GM18505 (cell line): Measurements from ENCODE around the gene TMEM132D.

Experiments
- ATAC-seq: cut with Tn5 transposase; IDR thresholded peaks from one replicate; pipeline ENCODE4 v1.9.1; 2021; ENCODE audit not compliant: unreplicated experiment
- POLR2A ChIP-seq: IDR thresholded peaks from 4 replicates; pipeline ENCODE4 v1.6.1; 2011; ENCODE audit warnings: borderline replicate concordance; ENCODE audit not compliant: insufficient read depth, insufficient read length; ENCODE audit errors: extremely low read depth

The TMEM132D gene

DNA sequence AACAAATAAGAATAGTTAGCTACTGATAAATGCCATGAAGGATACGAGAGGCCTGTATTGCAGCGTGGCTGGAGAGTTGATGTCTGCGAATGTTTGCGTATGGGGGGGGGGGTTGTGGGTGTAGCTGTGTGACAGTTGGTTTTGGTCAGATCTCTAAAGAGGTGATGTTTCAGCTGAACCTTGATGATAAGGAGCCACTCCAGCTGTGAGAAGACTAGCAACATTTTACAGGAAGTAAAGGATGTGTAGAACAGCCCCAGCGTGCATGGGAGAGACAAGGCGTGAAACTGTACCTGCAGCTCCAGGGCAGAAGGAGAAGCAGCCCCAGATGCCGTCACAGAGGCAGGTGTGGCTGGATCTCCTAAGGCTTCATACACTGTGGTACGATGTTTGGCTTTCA, 416.9 kb downstream of the TMEM132D start:
- no peak for ATAC-seq
- TF ChIP-seq POLR2A = no peak

DNA sequence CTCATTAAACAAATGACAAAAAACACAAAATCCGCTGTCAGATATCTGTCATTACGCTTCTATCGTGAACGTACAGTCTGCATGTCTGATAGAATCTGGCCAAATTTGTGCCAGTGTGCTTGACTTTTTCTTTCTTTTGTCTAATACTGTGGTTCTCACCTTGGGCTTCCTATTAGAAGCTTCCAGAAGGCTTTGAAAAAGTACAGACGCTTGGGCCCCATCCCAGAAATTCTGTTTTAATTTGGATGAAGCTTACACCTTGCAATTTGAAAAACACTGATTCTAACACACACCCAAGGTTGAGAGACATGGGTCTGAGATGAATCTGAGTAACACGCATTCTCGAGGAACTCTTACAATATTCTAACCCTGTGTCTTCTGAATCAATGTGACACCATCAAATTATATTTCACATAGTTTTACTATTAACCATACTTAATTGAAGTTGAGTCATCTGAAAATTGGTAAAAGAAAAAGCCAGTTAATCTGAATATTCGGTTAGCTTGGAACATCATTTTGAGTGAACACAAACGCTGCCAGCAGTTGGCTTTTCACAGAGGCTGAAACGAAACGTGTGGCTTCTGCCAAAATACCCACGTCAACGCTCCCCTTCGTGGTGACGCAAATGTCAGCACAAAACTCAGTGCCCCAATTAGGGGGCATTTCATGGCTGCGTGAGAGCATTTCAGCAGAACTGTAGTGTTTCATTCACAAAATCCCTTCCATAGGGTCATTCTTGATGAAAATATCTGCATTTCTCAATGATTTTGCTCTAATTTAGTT, 420.5 kb downstream of the TMEM132D start:
- no peak for ATAC-seq
- no peak for TF ChIP-seq POLR2A

DNA sequence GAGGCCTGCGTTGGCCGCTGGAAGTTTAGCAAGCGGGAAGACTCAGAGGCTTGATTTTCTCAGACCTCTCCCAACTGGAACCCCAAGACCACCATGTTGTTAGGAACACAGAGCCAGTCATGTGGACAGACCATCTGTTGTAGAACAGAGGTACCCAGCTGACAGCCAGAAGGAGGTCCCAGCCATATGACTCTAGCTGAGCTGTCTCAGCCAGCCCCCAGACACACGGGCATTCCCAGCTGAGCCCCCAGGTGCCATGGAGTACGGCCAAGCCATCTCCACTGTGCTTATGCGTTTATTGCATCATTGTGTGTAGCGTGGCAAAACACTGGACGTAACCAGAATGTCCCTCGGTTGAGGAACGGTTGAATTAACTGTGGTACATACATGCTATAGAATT, 421.9 kb downstream of the TMEM132D start:
- TF ChIP-seq POLR2A = no peak
- ATAC-seq = no peak

DNA sequence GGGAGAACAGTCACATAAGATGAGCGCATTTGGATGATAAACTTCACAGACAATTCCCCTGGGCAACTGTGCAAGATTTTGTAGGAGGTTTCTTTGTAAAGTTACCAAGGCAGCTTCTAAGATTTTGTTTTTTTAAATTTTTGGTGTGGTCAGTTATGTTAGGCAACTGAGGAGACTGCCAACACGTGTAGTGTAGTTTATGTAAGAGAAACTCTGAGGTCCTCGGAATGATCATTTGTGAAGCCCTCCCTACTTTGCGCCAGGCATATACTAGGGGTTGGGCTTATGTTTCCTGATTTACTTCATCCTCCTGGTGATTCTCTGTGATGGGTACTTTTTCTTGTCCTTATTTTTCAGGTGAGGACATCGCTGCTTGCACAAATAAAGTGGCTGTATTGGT, 433.6 kb downstream of the TMEM132D start:
- TF ChIP-seq POLR2A = no peak
- ATAC-seq = no peak

DNA sequence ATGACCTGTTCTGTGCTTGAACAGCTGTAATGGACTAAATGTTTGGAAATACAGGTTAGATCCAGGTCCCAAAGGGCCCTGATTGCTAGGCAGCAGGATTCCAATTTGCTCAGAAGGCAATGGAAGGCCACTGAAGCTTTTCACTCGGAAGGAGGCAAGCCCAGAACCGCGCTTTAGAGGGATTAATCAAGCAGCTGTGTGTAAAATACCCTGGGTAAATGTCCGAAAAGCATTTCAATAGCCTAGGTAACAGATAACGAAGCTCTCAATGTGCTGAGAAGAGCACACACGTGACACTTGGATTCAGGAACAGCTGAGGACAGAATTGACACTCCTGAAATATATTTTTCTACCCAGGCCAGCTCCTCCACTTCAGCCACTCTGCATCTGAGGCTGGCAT, 436.1 kb downstream of the TMEM132D start:
- no peak for ATAC-seq
- TF ChIP-seq POLR2A = no peak

DNA sequence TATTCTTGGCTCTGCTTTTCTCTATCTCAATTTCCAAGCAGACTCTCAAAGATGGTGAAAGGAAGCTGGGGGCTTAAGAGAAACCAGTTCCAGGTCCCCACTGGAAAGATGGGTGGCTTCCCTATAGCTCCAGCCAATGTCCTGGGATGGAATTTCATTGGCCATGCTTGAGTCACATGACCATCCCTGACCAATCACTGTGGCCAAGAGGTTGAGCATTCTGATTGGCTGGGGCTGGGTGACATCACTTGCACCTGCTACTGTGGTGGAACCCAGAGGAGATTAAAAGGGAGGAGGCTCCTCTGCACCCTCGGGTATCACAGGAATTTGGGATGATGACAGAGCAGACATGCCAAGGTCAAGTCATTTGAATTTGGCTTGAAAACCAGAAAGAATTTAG, 436.5 kb downstream of the TMEM132D start:
- no peak for TF ChIP-seq POLR2A
- ATAC-seq = no peak

DNA sequence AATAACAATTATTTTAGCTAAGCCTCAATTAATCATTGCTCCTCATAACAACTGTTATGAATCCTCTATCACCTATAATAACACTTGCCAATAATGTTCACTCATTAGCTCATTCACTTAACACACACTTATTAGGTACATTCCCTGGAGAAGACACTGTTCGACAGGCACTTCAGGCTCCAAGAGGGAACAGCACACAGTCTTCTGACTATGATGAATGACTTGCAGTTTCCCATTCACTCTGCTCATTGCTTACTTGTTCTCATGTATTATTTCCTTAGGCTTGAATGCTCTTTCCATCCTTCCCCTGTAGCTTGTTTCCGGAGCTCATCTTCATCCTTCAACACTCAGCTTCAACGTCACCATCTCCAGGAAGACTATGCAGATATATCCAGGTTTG, 437.3 kb downstream of the TMEM132D start:
- TF ChIP-seq POLR2A = no peak
- no peak for ATAC-seq

DNA sequence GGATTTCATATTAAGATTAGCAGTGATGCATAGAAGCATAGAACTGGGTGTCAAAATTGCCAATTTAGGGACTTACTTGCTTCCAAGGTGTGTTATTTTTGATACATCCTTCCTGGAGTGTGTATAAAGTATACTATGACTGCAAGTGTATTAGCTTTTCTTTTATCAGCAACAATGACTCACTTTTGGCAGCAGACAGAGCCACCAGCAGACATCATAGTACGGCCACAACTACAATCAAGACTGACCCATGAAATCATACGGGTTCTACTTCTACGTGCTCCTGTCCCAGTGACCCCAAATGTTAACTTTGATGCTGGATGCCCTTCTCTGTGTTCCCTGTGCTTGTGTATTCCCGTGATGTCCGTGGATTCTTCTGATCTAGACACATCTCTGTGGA, 443.9 kb downstream of the TMEM132D start:
- no peak for ATAC-seq
- no peak for TF ChIP-seq POLR2A

DNA sequence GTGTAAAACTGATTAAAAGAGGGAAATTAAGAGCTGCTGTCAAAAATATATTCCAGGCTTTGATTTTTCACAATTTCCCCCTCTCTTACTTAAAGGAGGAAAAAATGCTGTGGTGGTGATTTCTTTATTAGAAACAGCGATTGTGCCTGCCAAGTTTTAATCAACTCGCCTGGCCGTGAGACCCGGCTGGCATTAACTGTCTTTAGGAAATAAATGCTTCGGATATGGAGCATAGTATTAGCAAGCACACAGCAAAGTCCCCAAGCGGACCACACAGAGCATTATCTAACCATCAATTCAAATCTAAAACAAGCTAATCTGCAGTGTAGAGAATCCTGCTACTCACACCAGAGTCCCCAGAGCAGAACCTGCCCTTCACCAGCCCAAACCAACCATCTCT, 457.1 kb downstream of the TMEM132D start:
- no peak for TF ChIP-seq POLR2A
- no peak for ATAC-seq

DNA sequence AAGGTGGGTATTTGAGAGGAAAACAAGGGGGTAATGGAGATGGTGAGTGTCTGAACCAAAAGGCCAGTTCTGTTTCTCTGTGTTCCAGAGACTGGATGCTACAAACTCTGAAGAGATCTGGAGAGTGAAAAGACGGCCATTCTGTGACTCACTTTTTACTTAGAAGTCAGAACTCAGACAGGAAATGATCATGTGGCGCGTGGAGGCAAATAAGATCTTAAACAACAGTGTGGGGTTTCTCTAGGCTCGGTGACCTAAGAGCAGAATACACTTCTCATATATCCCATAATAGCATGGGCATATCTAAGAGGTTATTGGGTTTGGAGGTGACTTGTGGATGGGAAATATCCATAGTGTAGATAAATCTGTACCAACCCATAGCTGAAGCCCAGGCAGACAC, 463.5 kb downstream of the TMEM132D start:
- no peak for TF ChIP-seq POLR2A
- no peak for ATAC-seq

DNA sequence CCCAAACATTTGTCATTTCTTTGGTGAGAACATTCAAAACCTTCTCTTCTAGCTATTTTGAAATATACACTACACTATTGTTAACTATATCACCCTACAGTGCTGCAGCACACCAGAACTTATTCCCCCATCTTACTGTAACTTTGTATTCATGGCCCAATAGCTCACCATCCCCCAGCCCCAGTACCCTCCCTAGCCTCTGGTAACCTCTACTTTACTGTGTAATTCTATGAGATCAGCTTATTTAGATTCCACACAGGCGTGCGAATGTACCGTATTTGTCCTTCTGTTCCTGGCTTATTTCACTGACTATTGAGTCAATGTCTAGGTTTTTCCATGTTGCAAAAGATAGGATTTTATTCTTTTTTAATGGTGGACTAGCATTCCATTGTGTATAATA, 469.0 kb downstream of the TMEM132D start:
- ATAC-seq = no peak
- TF ChIP-seq POLR2A = no peak

DNA sequence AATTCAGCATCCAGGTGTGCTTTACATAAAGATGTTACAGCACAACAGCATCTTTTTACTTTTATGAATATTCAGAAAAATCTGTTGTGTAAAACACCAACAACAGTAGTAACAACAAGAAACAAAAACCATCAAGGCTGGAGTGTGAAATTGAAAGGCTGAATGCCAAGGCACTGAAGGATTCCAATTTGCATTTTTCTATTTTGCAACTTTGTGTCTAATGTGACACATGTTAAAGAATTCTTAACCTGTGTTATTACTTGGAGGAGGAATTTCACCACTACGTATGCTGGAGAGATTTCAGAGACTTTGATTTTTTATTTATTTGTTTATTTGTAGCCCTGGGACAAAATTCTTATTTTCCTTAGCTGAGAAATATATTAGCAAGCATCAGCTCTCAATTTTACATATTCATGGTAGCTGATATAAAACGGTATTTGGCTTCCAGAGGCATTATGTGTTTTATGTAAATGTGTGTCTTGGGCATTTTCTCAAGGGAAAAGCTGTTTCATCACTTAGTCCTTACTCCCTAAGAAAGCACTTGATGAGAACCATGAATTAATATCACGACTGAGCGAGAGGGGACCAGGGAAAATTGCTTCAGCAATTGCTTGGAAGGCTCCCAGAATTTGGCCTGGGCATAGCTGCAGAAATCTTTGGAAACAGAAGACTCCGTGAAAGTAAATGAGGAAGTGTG, 475.4 kb downstream of the TMEM132D start:
- no peak for ATAC-seq
- TF ChIP-seq POLR2A = no peak

DNA sequence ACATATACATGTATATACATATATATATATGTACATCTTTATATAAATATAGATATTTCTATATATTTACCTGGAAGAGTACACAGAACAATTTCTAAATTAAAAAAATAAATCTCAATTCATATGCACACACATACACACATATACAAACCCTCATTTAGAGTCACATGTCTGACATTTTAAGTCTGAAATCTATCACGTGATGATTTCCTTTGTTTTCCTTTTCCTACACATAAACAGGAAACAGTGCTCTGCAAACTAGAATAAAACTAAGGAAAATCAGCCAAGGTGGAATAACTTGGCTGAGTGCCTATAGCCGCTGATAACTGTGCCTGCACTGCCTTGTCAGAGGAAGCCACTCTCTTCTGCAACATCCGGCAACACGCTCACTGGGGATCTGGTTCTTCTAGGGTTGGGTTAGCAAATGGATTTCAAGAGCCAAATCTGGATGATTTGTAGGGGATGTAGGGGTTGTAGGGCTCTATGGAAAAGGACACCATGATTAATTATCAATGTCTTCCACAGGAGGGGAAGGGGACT, 480.7 kb downstream of the TMEM132D start:
- ATAC-seq = no peak
- no peak for TF ChIP-seq POLR2A

DNA sequence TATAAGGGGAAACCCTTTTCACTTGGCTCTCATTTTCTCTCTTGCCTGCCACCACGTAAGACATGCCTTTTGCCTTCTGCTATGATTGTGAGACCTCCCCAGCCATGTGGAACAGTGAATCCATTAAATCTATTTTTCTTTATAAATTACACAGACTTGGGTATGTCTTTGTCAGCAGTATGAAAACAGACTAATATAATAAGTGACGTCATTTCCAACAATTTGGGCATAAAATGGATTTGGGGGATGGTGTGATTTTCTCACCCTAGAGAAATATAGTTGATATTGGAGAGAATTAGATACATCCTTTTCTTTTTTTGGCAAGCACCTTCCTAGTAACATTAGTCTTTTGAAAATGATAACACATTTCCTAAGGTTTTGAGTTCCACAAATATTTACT, 490.5 kb downstream of the TMEM132D start:
- ATAC-seq = no peak
- no peak for TF ChIP-seq POLR2A
